ENCODE results near the gene GPR21. TPM values are rescaled to one million over a fixed set of nuclear protein-coding genes. Genes with fewer than 3 reads are reported as not detected.

The GPR21 gene
- total RNA-seq, 1 donor, result 1.4 TPM

- Histone ChIP-seq H3K4me2 (ENCODE audit: insufficient read depth, low read length) (no peak overlapping the region), H3K4me1 (ENCODE audit: insufficient read depth, low read length) (peaks cover 25% of the 10 kb centered on the region), H4K20me1 (ENCODE audit: insufficient read depth, low read length) (no peaks in the 10 kb centered on the region), H2AFZ (ENCODE audit: low read length) (no peak overlapping the region), H3K79me2 (ENCODE audit: insufficient read depth, low read length) (no peaks in the 10 kb centered on the region), H3K4me3 (ENCODE audit: insufficient read depth, low read length) (no peak overlapping the region), H3K36me3 (ENCODE audit: insufficient read depth, low read length) (peaks cover 14% of the 10 kb centered on the region), H3K9me3 (ENCODE audit: low read depth, low read length) (no peaks in the 10 kb centered on the region), H3K27me3 (ENCODE audit: insufficient read depth, low read length) (no peaks in the 10 kb centered on the region), H3K27ac (ENCODE audit: low read depth, low read length) (no peak overlapping the region)
- TF ChIP-seq CTCF (IDR thresholded peaks at IDR 0.05; ENCODE audit: extremely low read depth, low read depth, low read length), result no peak
- no peak for DNase-seq (ENCODE audit: insufficient read length, low spot score, missing footprints)
Observed at GRCh38 chr9:123065196-123065595, 31.7 kb downstream of the GPR21 start.

GRCh38 chr9:123067136-123067535 is 33.7 kb downstream of the GPR21 start:
- Histone ChIP-seq H3K4me3 (ENCODE audit: insufficient read depth, low read length) (no peak overlapping the region), H3K36me3 (ENCODE audit: insufficient read depth, low read length) (peaks cover 15% of the 10 kb centered on the region), H2AFZ (ENCODE audit: low read length) (no peak overlapping the region), H3K27me3 (ENCODE audit: insufficient read depth, low read length) (no peaks in the 10 kb centered on the region), H3K4me2 (ENCODE audit: insufficient read depth, low read length) (no peak overlapping the region), H3K9me3 (ENCODE audit: low read depth, low read length) (no peaks in the 10 kb centered on the region), H3K79me2 (ENCODE audit: insufficient read depth, low read length) (no peaks in the 10 kb centered on the region), H3K4me1 (ENCODE audit: insufficient read depth, low read length) (peaks cover 25% of the 10 kb centered on the region), H3K27ac (ENCODE audit: low read depth, low read length) (no peak overlapping the region), H4K20me1 (ENCODE audit: insufficient read depth, low read length) (no peaks in the 10 kb centered on the region)
- no peak for TF ChIP-seq CTCF (IDR thresholded peaks at IDR 0.05; ENCODE audit: extremely low read depth, low read depth, low read length)
- no peak for DNase-seq (ENCODE audit: insufficient read length, low spot score, missing footprints)

- no peaks in the 10 kb centered on the region for H3K27me3 ChIP-seq (ENCODE audit: insufficient read depth, low read length)
- H3K9me3 ChIP-seq (ENCODE audit: low read depth, low read length), result no peaks in the 10 kb centered on the region
- H3K36me3 ChIP-seq (ENCODE audit: insufficient read depth, low read length), result peaks cover 15% of the 10 kb centered on the region
- peak overlapping the region; percentile 7 for H3K4me2 ChIP-seq (ENCODE audit: insufficient read depth, low read length)
- DNase-seq (ENCODE audit: insufficient read length, low spot score, missing footprints), result no peak
- H2AFZ ChIP-seq (ENCODE audit: low read length), result no peak overlapping the region
- no peak for TF ChIP-seq CTCF (IDR thresholded peaks at IDR 0.05; ENCODE audit: extremely low read depth, low read depth, low read length)
- no peaks in the 10 kb centered on the region for H3K79me2 ChIP-seq (ENCODE audit: insufficient read depth, low read length)
- H3K27ac ChIP-seq (ENCODE audit: low read depth, low read length), result peak overlapping the region; percentile 75
- H4K20me1 ChIP-seq (ENCODE audit: insufficient read depth, low read length), result no peaks in the 10 kb centered on the region
- H3K4me1 ChIP-seq (ENCODE audit: insufficient read depth, low read length), result peaks cover 29% of the 10 kb centered on the region
- H3K4me3 ChIP-seq (ENCODE audit: insufficient read depth, low read length), result no peak overlapping the region
Observed at GRCh38 chr9:123069010-123069481, 35.6 kb downstream of the GPR21 start.

GRCh38 chr9:123070198-123070597 is 36.7 kb downstream of the GPR21 start:
- H4K20me1 ChIP-seq (ENCODE audit: insufficient read depth, low read length), result no peaks in the 10 kb centered on the region
- no peak for TF ChIP-seq CTCF (IDR thresholded peaks at IDR 0.05; ENCODE audit: extremely low read depth, low read depth, low read length)
- no peaks in the 10 kb centered on the region for H3K9me3 ChIP-seq (ENCODE audit: low read depth, low read length)
- no peak for DNase-seq (ENCODE audit: insufficient read length, low spot score, missing footprints)
- H3K4me2 ChIP-seq (ENCODE audit: insufficient read depth, low read length), result no peak overlapping the region
- no peak overlapping the region for H3K27ac ChIP-seq (ENCODE audit: low read depth, low read length)
- peaks cover 35% of the 10 kb centered on the region for H3K4me1 ChIP-seq (ENCODE audit: insufficient read depth, low read length)
- no peak overlapping the region for H2AFZ ChIP-seq (ENCODE audit: low read length)
- no peaks in the 10 kb centered on the region for H3K79me2 ChIP-seq (ENCODE audit: insufficient read depth, low read length)
- H3K4me3 ChIP-seq (ENCODE audit: insufficient read depth, low read length), result no peak overlapping the region
- no peaks in the 10 kb centered on the region for H3K27me3 ChIP-seq (ENCODE audit: insufficient read depth, low read length)
- H3K36me3 ChIP-seq (ENCODE audit: insufficient read depth, low read length), result peaks cover 15% of the 10 kb centered on the region
